ENCODE data around the gene CACNG1. TPM values are rescaled to one million over a fixed set of nuclear protein-coding genes. Genes with fewer than 3 reads are reported as not detected.
"Not testable (repeated sequence)": the region's sequence is repeated elsewhere in the genome, so short reads cannot be mapped to it uniquely, and the experiment has no call there.

Gene CACNG1
- polyA plus RNA-seq, 1 donor: 0.25 TPM

DNA sequence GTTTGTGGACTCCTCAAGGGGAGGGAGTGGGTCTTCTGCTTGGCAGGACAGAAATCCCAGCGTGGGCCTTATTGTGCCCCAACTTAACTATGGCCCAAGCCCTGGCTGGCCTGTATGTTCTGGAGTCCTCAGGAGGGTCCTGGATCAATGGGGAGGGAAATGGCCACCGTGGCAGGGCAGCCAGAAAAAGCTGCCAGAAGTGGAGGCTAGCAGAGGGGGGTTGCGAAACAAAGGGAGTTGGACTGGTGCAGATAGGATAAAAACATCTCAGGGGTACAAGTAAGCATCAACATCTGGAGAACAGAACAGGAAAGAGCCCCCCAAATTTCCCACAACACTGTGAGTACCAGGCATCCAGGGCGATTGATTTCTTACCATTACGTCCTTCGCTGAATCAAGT is 3.7 kb upstream of the CACNG1 start:
- H3K4me1 ChIP-seq (ENCODE audit: control insufficient read depth, insufficient read depth, low read length): no peaks in the 10 kb centered on the region
- no peaks in the 10 kb centered on the region for H3K9me3 ChIP-seq (ENCODE audit: control insufficient read depth, low read depth, low read length)
- H3K36me3 ChIP-seq (ENCODE audit: control insufficient read depth, insufficient read depth, low read length): no peaks in the 10 kb centered on the region
- H3K27ac ChIP-seq (ENCODE audit: low read length): no peak overlapping the region
- no peaks in the 10 kb centered on the region for H3K27me3 ChIP-seq (ENCODE audit: control insufficient read depth, insufficient read depth, low read length)
- 100% methylated on average over 3 of the region's 6 CpGs for WGBS (ENCODE audit: insufficient coverage, low lambda C conversion rate)
- H3K4me3 ChIP-seq (ENCODE audit: low read length): no peak overlapping the region
- DNase-seq: no peak

DNA sequence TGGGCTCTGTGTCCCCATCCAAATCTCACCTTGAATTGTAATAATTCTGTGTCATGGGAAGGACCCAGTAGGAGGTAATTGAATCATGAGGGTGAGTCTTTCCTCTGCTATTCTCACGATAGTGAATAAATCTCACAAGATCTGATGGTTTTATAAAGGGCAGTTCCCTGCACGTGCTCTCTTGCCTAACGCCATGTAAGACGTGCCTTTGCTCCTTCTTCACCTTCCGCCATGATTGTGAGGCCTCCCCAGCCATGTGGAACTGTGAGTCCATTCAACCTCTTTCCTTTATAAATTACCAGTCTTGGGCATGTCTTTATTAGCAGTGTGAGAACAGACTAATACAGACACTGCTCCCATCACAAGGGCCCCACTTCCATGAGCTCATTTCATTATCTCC is 3.2 kb upstream of the CACNG1 start:
- WGBS (ENCODE audit: insufficient coverage, low lambda C conversion rate): 100% methylated on average over 2 of the region's 5 CpGs

DNA sequence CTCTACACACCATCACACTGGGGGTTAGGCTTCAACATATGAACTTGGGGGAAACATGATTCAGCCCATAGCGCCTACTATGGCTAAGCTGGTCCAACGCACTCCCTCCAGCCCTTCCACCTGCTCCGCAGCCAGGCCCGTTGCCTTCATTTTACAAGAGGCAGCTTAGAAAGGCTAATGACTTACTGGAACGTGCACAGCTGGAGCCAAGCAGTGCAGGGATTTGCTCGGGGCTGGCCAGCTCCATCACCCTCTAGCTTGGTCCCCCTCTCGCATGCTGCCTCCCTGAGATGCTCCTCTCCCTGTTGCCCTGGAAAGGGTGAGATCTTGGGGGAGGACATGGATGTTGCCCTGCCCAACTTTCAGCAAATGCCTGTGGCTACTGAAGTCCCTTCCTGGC is 2.8 kb upstream of the CACNG1 start:
- Histone ChIP-seq H3K27me3 (ENCODE audit: control insufficient read depth, insufficient read depth, low read length) (no peaks in the 10 kb centered on the region), H3K9me3 (ENCODE audit: control insufficient read depth, low read depth, low read length) (no peaks in the 10 kb centered on the region), H3K36me3 (ENCODE audit: control insufficient read depth, insufficient read depth, low read length) (no peaks in the 10 kb centered on the region), H3K27ac (ENCODE audit: low read length) (no peak overlapping the region), H3K4me1 (ENCODE audit: control insufficient read depth, insufficient read depth, low read length) (no peaks in the 10 kb centered on the region), H3K4me3 (ENCODE audit: low read length) (no peak overlapping the region)
- no CpG with 5 or more reads among the region's 7 CpGs for WGBS (ENCODE audit: insufficient coverage, low lambda C conversion rate)
- no peak for DNase-seq

More for the DNA sequence above, 3.2 kb upstream of the CACNG1 start:
- H3K4me1 ChIP-seq (ENCODE audit: control insufficient read depth, insufficient read depth, low read length); H3K27me3 ChIP-seq (ENCODE audit: control insufficient read depth, insufficient read depth, low read length); H3K27ac ChIP-seq (ENCODE audit: low read length); H3K36me3 ChIP-seq (ENCODE audit: control insufficient read depth, insufficient read depth, low read length); H3K4me3 ChIP-seq (ENCODE audit: low read length); DNase-seq; H3K9me3 ChIP-seq (ENCODE audit: control insufficient read depth, low read depth, low read length): not testable (repeated sequence)

DNA sequence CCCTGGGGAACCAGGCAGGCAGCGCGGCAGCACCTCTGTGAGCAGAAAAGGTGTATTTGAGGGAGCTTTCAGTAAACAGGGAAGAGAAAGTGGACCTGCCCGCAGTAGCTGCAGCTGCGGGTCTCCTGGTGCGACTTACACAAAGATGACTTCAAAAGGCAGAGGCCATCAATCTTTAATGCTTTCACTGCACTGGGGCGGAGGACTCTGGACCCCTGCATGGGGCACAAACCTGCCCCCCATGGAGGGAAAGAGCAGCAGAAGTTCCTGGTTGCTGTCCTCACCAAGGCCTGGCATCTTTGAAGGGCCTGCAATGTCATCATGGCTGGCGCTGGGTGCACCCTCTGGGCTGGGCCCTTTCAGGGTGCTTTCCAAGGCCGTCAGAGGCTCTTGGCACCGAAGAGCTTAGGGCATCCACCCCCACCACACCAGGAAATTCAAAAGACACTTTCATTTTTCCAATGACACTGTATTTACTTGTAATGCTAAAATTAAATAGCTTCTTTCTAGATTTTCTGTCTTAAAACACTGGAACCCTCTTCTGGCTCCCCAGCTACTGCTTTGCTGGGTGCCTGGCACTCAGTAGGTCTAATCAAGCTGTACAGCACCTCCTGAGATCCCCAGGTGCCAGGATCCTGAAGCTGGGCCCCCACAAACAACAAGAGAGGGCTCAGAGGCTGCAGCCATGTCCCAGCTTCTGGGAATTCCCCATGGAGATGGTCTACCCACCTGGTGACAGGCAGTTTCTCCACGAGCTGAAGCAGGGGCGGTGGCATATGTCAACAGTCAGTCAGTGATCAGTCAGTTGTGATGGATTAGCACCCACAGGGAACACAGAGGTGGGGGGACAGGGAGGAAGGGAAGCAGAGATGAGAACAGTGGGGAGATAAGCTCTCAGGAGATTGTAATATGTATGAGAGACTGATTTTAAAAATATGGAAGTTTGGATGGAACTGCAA is 2.1 kb upstream of the CACNG1 start:
- no CpG with 5 or more reads among the region's 11 CpGs for WGBS (ENCODE audit: insufficient coverage, low lambda C conversion rate)
- H3K27me3 ChIP-seq (ENCODE audit: control insufficient read depth, insufficient read depth, low read length): no peaks in the 10 kb centered on the region

DNA sequence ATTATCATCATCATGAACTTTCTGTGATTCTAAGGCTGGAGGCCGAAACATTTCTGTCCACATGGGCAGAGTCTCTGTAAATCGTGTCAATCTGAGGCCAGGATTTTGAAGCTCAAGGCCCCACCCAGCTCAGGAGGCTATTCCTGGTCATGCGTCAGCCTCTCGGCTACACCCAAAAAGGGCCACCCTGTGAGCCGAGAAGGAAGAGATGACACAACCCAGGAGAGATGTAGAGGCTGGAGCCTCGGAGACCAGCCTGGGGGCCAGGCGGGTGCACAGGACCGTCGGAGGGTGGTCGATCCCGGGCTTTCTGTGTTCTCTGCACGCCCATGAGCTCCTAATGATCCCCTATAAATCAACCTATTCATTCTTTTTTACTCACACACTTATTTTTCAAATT is 1.1 kb upstream of the CACNG1 start:
- no peaks in the 10 kb centered on the region for H3K9me3 ChIP-seq (ENCODE audit: control insufficient read depth, low read depth, low read length)
- DNase-seq: no peak
- WGBS (ENCODE audit: insufficient coverage, low lambda C conversion rate): no CpG with 5 or more reads among the region's 12 CpGs
- no peaks in the 10 kb centered on the region for H3K36me3 ChIP-seq (ENCODE audit: control insufficient read depth, insufficient read depth, low read length)
- no peak overlapping the region for H3K4me3 ChIP-seq (ENCODE audit: low read length)
- no peaks in the 10 kb centered on the region for H3K4me1 ChIP-seq (ENCODE audit: control insufficient read depth, insufficient read depth, low read length)
- no peak overlapping the region for H3K27ac ChIP-seq (ENCODE audit: low read length)
- H3K27me3 ChIP-seq (ENCODE audit: control insufficient read depth, insufficient read depth, low read length): no peaks in the 10 kb centered on the region

More for the DNA sequence above, 2.1 kb upstream of the CACNG1 start:
- Histone ChIP-seq H3K4me1 (ENCODE audit: control insufficient read depth, insufficient read depth, low read length) (no peaks in the 10 kb centered on the region), H3K9me3 (ENCODE audit: control insufficient read depth, low read depth, low read length) (no peaks in the 10 kb centered on the region), H3K36me3 (ENCODE audit: control insufficient read depth, insufficient read depth, low read length) (no peaks in the 10 kb centered on the region), H3K27ac (ENCODE audit: low read length) (no peak overlapping the region), H3K4me3 (ENCODE audit: low read length) (no peak overlapping the region)
- DNase-seq: peak in 1 of 2 donors; percentile 11

DNA sequence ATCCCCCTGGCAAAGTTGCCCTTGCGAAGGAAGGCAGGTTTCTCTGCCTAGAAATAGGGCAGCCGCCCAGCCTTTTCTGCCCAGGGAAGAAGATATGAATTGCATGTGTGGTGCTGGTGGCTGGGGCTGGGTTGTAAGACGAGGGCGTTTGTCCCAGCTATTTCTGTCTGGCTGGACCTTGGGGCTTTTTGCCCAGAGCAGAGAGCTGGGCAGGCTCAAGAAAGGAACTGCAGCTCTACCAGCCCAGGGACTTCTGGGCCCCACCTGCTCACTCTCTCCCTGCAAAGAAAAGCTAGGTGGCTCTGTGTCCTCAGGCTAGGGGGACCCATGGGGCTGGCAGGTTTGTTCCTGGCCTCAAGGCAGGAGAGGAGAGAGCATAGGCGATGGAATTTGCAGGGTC is 586 bp downstream of the CACNG1 start:
- H3K4me1 ChIP-seq (ENCODE audit: control insufficient read depth, insufficient read depth, low read length): no peaks in the 10 kb centered on the region
- H3K4me3 ChIP-seq (ENCODE audit: low read length): no peak overlapping the region
- H3K27me3 ChIP-seq (ENCODE audit: control insufficient read depth, insufficient read depth, low read length): no peaks in the 10 kb centered on the region
- H3K27ac ChIP-seq (ENCODE audit: low read length): no peak overlapping the region
- H3K36me3 ChIP-seq (ENCODE audit: control insufficient read depth, insufficient read depth, low read length): no peaks in the 10 kb centered on the region
- no peaks in the 10 kb centered on the region for H3K9me3 ChIP-seq (ENCODE audit: control insufficient read depth, low read depth, low read length)
- DNase-seq: no peak
- no CpG with 5 or more reads among the region's 5 CpGs for WGBS (ENCODE audit: insufficient coverage, low lambda C conversion rate)

DNA sequence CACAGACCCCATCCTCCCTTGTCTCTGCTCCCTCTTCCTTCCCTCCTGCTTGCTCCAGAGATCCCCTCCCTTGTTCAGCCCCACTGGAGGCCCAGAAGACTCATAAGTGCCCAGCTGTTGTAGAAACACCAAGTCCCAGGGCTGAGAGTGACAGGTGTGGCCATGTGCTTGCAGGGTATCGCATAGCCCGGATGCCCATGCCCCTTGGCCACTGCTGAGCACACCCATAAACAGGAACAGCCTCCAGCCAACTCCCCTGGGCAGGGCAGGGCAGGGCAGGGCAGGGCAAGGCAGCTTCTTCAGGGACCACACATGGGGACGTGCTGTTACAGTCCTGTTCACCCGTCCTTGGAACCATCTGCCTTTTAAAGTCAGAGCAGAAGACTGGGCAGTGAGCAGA is 2.0 kb downstream of the CACNG1 start:
- H3K27me3 ChIP-seq (ENCODE audit: control insufficient read depth, insufficient read depth, low read length): no peaks in the 10 kb centered on the region
- no CpG with 5 or more reads among the region's 4 CpGs for WGBS (ENCODE audit: insufficient coverage, low lambda C conversion rate)
- peak in 1 of 2 donors; percentile 16 for DNase-seq
- H3K4me1 ChIP-seq (ENCODE audit: control insufficient read depth, insufficient read depth, low read length): no peaks in the 10 kb centered on the region
- no peaks in the 10 kb centered on the region for H3K9me3 ChIP-seq (ENCODE audit: control insufficient read depth, low read depth, low read length)
- no peaks in the 10 kb centered on the region for H3K36me3 ChIP-seq (ENCODE audit: control insufficient read depth, insufficient read depth, low read length)
- no peak overlapping the region for H3K4me3 ChIP-seq (ENCODE audit: low read length)
- H3K27ac ChIP-seq (ENCODE audit: low read length): no peak overlapping the region

DNA sequence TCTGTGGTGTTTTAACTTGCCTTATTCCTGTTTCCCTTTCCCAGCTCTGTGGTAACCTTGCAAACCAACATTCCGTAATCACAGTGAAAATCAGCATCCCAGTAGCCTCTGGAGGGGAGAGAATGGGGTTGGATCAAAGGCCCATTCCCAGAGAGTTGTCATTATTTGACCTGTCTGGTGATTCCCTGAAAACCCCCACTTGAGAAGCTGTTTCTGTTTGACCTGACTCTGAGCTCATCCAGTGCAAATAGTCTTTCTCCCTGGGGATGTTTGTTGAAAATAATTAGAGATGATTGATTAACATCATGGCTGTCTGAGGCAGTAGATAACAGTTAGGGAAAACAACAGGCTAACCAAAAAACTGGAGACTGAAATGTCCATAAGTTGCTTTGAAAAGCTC is 3.0 kb downstream of the CACNG1 start:
- no CpG with 5 or more reads among the region's 1 CpG for WGBS (ENCODE audit: insufficient coverage, low lambda C conversion rate)

DNA sequence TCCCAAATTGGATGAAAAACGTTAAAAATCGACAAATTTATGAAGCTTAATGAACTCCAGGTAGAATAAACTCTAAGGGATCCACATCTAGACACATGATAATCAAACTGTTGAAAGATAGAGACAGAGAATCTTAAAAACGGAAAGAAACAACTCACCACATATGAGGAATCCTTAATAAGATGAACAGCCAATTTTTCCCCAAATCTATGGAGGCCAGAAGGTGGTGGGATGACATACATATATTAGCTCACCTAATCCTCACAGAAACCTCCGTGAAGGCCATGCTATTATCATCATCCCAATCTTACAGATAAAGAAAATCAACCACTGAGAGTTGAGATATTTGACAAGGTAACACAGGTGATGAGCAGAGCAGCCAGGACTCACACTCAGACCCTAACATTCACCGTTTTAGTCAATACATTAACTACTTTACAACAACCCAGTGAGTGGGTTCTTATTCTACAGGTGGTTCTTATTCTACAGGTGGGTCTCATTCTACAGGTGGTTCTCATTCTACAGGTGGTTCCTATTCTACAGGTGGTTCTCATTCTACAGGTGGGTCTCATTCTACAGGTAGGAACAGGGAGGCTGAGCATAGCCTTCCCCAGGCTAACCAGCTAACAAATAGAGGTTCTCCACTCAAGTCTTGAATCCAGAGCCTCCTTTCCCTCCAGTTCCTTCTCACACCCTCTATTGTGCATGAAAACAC is 4.8 kb downstream of the CACNG1 start:
- no peak overlapping the region for H3K4me3 ChIP-seq (ENCODE audit: low read length)
- DNase-seq: no peak
- no peaks in the 10 kb centered on the region for H3K27me3 ChIP-seq (ENCODE audit: control insufficient read depth, insufficient read depth, low read length)
- no peak overlapping the region for H3K27ac ChIP-seq (ENCODE audit: low read length)
- WGBS (ENCODE audit: insufficient coverage, low lambda C conversion rate): 90% methylated on average over 2 of the region's 5 CpGs
- H3K36me3 ChIP-seq (ENCODE audit: control insufficient read depth, insufficient read depth, low read length): no peaks in the 10 kb centered on the region
- H3K4me1 ChIP-seq (ENCODE audit: control insufficient read depth, insufficient read depth, low read length): no peaks in the 10 kb centered on the region
- H3K9me3 ChIP-seq (ENCODE audit: control insufficient read depth, low read depth, low read length): no peaks in the 10 kb centered on the region

More for the DNA sequence above, 3.0 kb downstream of the CACNG1 start:
- Histone ChIP-seq H3K27me3 (ENCODE audit: control insufficient read depth, insufficient read depth, low read length) (no peaks in the 10 kb centered on the region), H3K36me3 (ENCODE audit: control insufficient read depth, insufficient read depth, low read length) (no peaks in the 10 kb centered on the region), H3K27ac (ENCODE audit: low read length) (no peak overlapping the region), H3K4me3 (ENCODE audit: low read length) (no peak overlapping the region), H3K9me3 (ENCODE audit: control insufficient read depth, low read depth, low read length) (no peaks in the 10 kb centered on the region), H3K4me1 (ENCODE audit: control insufficient read depth, insufficient read depth, low read length) (no peaks in the 10 kb centered on the region)
- DNase-seq: no peak

DNA sequence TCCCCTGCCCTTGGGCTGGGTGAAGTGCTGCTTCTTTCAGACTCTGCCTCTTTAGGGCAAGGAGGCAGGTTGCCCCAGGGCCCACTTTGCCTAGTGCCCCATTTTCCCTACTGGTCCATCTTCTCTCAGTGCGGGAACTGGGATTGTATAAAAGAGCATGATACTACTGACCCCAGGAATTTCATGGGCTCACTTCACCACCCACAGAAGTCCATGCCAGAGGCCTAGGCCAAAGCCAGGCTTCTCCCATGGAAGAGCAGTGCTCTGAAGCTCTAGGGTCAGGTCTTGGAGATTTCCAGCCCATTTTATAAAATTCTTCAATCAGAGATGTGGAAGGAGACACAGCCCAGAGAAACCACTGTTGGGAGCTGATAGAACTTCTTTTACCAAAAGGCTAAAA is 5.7 kb downstream of the CACNG1 start:
- Histone ChIP-seq H3K9me3 (ENCODE audit: control insufficient read depth, low read depth, low read length) (no peaks in the 10 kb centered on the region), H3K4me1 (ENCODE audit: control insufficient read depth, insufficient read depth, low read length) (no peaks in the 10 kb centered on the region), H3K4me3 (ENCODE audit: low read length) (no peak overlapping the region), H3K27me3 (ENCODE audit: control insufficient read depth, insufficient read depth, low read length) (no peaks in the 10 kb centered on the region), H3K27ac (ENCODE audit: low read length) (no peak overlapping the region), H3K36me3 (ENCODE audit: control insufficient read depth, insufficient read depth, low read length) (no peaks in the 10 kb centered on the region)
- no peak for DNase-seq
- no CpG with 5 or more reads among the region's 1 CpG for WGBS (ENCODE audit: insufficient coverage, low lambda C conversion rate)
